T-helper 9 cell (primary cell): ENCODE results near the gene TTC17.
"Not testable (repeated sequence)": the region's sequence is repeated elsewhere in the genome, so short reads cannot be mapped to it uniquely, and the experiment has no call there.

ENCODE experiments used
- DNase-seq: peaks from one replicate; pipeline ENCODE4 v3.0.0-alpha.2; 2020
- total RNA-seq, 2 donors: gene quantifications; one replicate each; lab custom pipeline; 2026; lab: John Stamatoyannopoulos, UW

The TTC17 gene
- 123 to 142 reads per million in 2 donors for total RNA-seq

DNA sequence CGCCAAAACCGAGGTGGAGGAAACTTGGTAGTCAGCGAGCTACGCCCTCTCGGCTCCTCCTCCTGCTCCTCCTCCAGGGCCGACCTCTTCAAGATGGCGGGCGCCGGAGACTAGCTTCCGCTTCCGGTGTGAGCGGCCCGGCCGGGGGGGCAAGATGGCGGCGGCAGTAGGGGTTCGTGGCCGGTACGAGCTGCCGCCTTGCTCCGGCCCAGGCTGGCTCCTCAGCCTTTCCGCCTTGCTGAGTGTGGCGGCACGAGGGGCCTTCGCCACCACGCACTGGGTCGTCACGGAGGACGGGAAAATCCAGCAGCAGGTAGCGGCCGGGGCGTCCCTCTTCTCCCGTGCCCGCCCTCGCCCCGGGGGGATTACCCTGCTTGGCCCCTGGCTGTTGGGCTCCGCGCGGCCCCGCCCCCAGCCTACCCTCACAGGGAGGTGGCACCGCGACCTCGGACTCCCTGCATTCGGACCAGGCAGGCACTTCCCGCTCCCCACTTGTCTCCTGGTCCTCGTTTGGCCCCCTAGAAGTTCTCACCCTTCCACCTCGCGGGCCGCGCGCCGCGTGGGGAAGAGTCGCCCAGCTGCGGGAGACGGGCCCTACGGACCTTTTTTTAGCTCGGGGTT lies at the start of gene TTC17:
Gene TTC17, plus strand, starts transcription at position 120 of the 621 bp plus-strand sequence. Its CDS starts 35 bp downstream, at position 155.
- DNase-seq: peak; percentile 87

- peak; percentile 85 for DNase-seq
Measured at GRCh38 chr11:43311791-43312607, 46.7 kb upstream of the TTC17 start, which contains the start of gene API5. TSS of gene API5 (plus strand) at chr11:43311996. CDS start at chr11:43312128, 132 bp downstream.

DNA sequence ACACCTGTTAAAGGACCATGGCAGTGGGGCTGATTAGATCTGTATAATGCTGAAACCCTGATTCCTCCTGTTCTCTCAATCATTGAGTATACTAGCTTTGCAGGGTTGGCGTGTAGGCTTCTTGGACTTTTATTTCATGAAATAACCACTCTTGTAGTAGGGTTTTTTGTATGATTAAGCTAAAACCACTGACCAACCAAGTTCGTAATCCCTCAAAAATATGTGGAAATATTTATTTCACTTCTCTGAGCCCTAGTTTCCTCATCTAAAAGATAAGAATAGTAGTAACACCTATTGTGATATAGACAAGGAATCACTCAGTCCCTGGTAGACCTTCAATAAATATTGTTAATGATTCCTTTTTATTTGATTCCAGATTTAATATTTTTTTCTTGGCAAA lies 42.8 kb upstream of the TTC17 start:
- DNase-seq: no peak

DNA sequence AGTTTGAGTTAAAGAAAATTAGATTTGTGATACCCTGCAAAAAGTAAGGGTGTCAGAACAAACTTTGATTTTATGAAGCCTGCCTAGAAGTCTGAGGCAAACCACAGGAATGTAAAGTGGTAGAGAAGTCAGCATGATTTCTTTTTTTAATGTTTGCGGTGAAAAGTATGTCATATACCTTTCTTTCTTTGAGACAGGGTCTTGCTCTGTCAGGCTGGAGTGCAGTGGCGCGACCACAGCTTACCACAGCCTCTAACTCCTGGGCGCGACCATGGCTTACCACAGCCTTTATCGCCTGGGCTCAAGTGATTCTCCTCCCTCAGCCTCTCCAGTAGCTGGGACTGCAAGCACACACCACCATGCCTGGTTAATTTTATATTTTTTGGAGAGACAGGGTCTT lies 42.3 kb upstream of the TTC17 start:
- no peak for DNase-seq

DNA sequence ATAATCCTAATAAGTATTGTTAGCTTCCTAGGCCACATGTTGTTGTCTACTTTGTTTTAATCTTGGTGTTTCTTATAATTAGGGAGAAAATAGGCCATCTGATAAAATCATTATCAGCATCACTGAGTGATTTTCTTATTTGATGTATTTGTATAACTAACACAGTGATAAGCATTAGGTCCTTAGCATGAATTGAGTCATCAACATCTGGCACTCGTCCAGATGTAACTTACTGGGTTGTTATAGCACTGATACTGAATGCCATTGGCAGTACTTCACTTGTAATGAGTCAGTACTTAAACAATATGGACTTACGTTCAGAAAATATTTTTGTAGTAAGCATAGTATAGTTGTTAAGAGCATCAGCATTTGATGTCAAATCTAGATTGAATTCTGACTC lies 30.7 kb upstream of the TTC17 start:
- DNase-seq: no peak

- no peak for DNase-seq
Measured at GRCh38 chr11:43328482-43328881, 30.2 kb upstream of the TTC17 start.

DNA sequence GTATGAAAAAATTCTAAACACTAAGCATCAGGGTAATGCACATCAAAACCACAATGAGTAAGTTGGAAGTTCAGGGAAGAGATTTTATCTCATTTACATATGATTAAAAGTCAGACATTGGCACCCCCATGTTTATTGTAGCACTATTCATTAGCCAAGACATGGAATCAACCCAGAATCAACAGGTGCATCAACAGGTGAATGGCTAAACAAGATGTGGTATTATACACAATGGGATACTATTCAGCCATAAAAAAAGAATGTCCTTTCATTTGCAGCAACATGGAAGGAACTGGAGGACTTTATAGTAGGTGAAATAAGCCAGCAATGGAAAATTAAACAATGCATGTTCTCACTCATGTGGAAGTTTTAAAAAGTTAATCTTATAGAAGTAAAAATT lies 17.6 kb upstream of the TTC17 start:
- DNase-seq: no peak

- DNase-seq: not testable (repeated sequence)
Measured at GRCh38 chr11:43351426-43351825, 7.3 kb upstream of the TTC17 start.

DNA sequence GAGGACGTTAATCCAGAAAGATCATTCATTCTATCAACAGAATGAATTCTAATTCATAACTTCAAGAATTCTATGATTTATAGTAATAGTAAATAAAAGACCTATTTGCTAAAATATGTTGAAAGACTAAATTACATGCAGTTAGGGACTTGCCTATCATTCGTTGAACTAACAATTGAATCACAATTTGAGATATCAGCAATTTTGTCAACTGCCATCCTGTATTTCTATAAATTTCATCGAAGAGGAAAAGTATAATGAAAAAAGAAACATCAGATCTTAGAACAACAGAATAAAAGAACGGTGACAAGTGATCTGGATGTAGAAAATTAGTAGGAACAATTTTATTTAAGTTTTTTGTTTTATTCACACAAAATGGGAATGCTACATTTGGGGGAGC lies 4.4 kb upstream of the TTC17 start:
- DNase-seq: no peak

- no peak for DNase-seq
Measured at GRCh38 chr11:43356336-43356735, 2.4 kb upstream of the TTC17 start.

GRCh38 chr11:43358279-43358800 lies 380 bp upstream of the TTC17 start:
- no peak for DNase-seq

DNA sequence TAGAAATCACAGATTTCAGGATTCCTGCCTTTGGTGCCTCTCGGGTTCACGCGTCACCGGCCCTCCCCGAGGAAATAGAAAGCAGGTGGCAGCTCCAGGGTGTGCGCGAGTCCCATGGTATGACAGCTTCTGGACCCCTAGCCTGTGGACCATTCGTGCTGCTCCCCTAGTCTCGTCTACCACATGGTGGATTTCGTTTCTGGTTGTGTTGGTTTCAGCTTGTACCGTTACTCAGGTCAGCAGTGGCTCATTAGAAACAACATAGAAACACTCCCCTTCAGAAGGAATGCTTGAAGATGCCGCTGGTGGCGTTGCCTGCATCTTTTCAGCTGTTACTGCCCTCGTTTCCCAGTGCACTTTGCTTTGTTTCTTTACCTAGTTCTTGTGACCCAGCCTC lies 700 bp downstream of the TTC17 start:
- DNase-seq: no peak

DNA sequence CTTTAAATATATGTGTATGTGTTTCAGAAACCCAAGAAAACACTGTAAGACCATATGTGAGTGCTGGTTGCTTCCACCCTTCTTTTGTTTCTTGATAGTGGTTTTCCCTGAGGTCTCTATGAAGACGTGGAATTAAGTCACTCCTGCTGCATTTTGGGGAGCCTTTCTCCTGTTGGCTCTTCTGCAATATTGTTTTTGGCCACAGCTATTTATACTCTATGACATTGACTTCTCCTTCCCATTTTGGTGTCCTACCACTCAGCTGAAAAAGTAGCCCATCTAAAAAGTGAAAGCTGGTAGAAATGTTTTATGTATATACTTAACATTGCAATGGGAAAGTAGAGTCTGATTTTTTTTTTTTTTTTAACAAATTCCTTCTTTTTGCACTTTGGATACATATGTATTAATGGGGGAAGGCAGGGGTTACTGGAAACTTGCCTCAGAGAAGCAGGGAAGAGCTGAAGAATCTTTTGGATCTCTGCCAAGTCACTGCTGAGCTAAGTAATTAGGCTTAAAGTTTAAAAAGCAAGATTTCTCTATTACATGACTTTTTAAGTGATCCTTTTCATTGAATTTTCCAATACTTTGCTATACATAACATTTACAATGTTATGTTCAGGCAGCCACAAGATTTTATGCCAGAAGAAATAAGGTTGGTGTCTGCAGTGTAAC lies 1.8 kb downstream of the TTC17 start:
- DNase-seq: no peak

DNA sequence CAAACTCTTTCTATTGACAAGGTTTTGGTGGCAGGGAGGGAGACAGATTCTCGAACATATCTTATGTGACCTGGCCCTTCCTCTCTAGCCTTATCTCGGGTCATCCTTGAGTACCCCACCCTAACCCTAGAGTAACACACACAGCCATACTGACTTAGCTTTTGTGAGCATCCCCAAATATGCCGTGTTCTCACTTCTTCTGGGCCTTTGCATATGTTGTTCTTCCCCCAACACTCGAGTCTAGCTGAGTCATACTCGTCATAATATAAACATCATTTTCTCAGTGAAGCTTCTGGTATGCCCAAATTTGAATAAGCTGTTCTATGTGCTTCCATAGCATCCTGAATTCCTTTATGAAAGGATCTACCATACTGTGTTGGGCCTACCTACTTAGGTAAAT lies 8.0 kb downstream of the TTC17 start:
- DNase-seq: no peak

GRCh38 chr11:43367382-43368178 lies 8.9 kb downstream of the TTC17 start:
- no peak for DNase-seq

- no peak for DNase-seq
Measured at GRCh38 chr11:43376065-43376464, 17.3 kb downstream of the TTC17 start.

- DNase-seq: no peak
Measured at GRCh38 chr11:43376594-43376993, 17.9 kb downstream of the TTC17 start.

DNA sequence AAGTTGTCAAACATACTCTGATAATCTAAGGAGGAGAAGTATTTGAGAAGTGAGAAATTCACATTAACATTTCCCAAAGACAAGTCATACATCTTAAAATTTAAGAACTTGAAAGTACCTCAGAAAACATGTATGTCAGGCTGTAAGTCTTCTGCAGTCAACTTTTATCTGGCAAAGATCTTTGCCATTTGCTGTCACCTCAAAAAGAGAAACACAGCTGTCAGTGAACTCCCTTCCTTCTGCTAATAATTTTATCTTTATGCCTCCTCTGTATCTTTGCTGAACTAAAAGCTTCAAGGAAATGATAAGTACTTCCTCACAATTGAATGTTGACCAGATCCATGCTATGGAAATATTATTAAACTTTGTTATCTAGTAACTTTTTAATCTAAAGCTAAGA lies 18.7 kb downstream of the TTC17 start:
- DNase-seq: no peak

- no peak for DNase-seq
Measured at GRCh38 chr11:43378897-43379296, 20.2 kb downstream of the TTC17 start.

- DNase-seq: no peak
Measured at GRCh38 chr11:43381802-43382201, 23.1 kb downstream of the TTC17 start.

- DNase-seq: no peak
Measured at GRCh38 chr11:43382614-43383013, 23.9 kb downstream of the TTC17 start.

GRCh38 chr11:43384393-43384792 lies 25.7 kb downstream of the TTC17 start:
- no peak for DNase-seq

DNA sequence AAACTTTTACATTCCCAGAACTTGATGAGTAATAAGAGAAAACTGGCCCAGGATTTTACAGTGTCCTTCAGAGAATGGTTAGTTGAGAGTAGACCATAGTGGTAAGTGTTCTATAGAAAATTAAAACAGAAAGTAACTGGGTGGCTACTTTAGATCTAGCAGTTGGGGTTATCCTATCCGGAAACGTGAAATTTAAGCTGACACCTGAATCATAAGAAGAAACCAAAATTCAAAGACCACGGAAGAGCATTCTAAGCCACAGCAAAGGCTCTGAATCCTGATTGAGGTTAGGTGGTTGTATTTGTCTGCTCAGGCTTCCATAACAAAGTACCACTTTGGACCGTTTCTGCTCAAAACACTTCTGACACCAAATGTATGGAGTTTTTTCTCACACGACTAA lies 34.0 kb downstream of the TTC17 start:
- no peak for DNase-seq
